Calu3 (cell line): ENCODE measurements around the gene DDX51. TPM values are rescaled to one million over a fixed set of nuclear protein-coding genes. Genes with fewer than 3 reads are reported as not detected.

Source experiments
- BruUV-seq: library from RNA; stranded (reverse); fragments of 400-500 nt; replicated peaks from 2 replicates; lab custom pipeline; 2021; lab: Mats Ljungman, UMichigan
- CTCF ChIA-PET: fragments of 300-600 bp; sonication (Branson Sonifier 250); formaldehyde crosslinking; loops from one replicate; lab custom pipeline; 2022; ENCODE audit warnings: antibody characterized with exemption; lab: Charles Lee
- DNase-seq: peaks from one replicate; pipeline ENCODE4 v3.0.0; 2022
- H3K27ac Mint-ChIP-seq: one replicate; pipeline ENCODE4 v1.8.0; 2022; ENCODE audit warnings: mixed read lengths; ENCODE audit not compliant: unreplicated experiment
- H3K27me3 Mint-ChIP-seq: one replicate; pipeline ENCODE4 v1.8.0; 2022; ENCODE audit warnings: mixed read lengths; ENCODE audit not compliant: unreplicated experiment
- H3K36me3 Mint-ChIP-seq: one replicate; pipeline ENCODE4 v1.8.0; 2022; ENCODE audit warnings: mild to moderate bottlenecking, moderate library complexity, mixed read lengths; ENCODE audit not compliant: insufficient read depth, unreplicated experiment
- H3K4me1 Mint-ChIP-seq: one replicate; pipeline ENCODE4 v1.8.0; 2022; ENCODE audit warnings: mild to moderate bottlenecking, low read depth, mixed read lengths; ENCODE audit not compliant: unreplicated experiment
- H3K4me3 Mint-ChIP-seq: one replicate; pipeline ENCODE4 v1.8.0; 2022; ENCODE audit warnings: mild to moderate bottlenecking, low read depth, moderate library complexity, mixed read lengths; ENCODE audit not compliant: unreplicated experiment
- H3K9me3 Mint-ChIP-seq: one replicate; pipeline ENCODE4 v1.8.0; 2022; ENCODE audit warnings: low read depth, mixed read lengths; ENCODE audit not compliant: unreplicated experiment
- CTCF ChIP-seq: fragments of 200-600 bp; IDR thresholded peaks from one replicate; pipeline ENCODE4 v1.8.0; 2022; ENCODE audit warnings: antibody characterized with exemption; ENCODE audit not compliant: unreplicated experiment
- intact Hi-C: fragments of 100-400 bp; cut with micrococcal nuclease; formaldehyde crosslinking; loops from one replicate; pipeline ENCODE4 v1.10.0; 2022; ENCODE audit not compliant: unreplicated experiment
- total RNA-seq: library from RNA; stranded (reverse); gene quantifications from 2 replicates; pipeline ENCODE4 v1.2.3, GENCODE V29; 2022

DDX51 gene
- total RNA-seq, 1 experiment from 2014 or later = 46.3 TPM

GRCh38 chr12:132155771-132156572, 11.9 kb upstream of the DDX51 start:
- Mint-ChIP-seq H3K27me3 (peaks cover 13% of the 10 kb centered on the region), H3K27ac (no peak overlapping the region), H3K36me3 (peaks cover 9% of the 10 kb centered on the region), H3K9me3 (no peaks in the 10 kb centered on the region), H3K4me3 (no peak overlapping the region), H3K4me1 (peaks cover 7% of the 10 kb centered on the region)
- no TSS peak for BruUV-seq
- intact Hi-C loops = loop anchor here (2.0 kb wide), 2 partner anchors 63 to 259 kb away; no protein-coding TSS in a partner anchor
- TF ChIP-seq CTCF = no peak
- DNase-seq = no peak
- CTCF ChIA-PET = no interaction called here

GRCh38 chr12:132154941-132155770, 11.0 kb upstream of the DDX51 start:
- no peak for DNase-seq
- Mint-ChIP-seq H3K27me3 (peaks cover 6% of the 10 kb centered on the region), H3K36me3 (peaks cover 9% of the 10 kb centered on the region), H3K9me3 (no peaks in the 10 kb centered on the region), H3K4me1 (peaks cover 6% of the 10 kb centered on the region), H3K4me3 (no peak overlapping the region), H3K27ac (no peak overlapping the region)
- no TSS peak for BruUV-seq
- TF ChIP-seq CTCF = no peak
- intact Hi-C loops = loop anchor here (2.0 to 5.0 kb wide), 3 partner anchors 64 to 462 kb away; partner anchors contain the start of gene P2RX2
- CTCF ChIA-PET = interaction anchor here (2.9 kb wide), 1 partner anchor 260 kb away, joined by 96 read pairs; no protein-coding TSS in a partner anchor

DNA sequence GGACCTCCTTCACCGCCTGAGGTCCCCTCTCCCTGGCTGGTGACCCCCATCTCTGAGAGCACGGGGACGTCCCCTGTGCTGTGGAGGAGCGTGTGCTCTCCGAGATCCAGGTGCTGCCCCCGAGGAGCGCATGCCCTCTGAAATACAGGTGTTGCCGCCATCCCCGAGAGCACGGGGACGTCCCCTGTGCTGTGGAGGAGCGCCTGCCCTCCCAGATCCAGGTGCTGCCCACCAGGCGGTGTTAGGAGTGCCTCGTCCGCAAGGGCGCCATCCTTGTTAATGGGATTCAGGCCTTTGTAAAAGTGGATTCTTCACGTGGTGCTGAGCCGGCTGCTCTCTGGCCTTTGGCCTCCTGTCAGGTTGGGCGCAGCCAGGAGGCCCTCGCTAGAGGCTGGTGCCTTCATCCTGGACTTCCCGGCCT, 10.2 kb upstream of the DDX51 start:
- BruUV-seq = no TSS peak
- Mint-ChIP-seq H3K4me3 (peak overlapping the region; percentile 50), H3K27me3 (no peaks in the 10 kb centered on the region), H3K27ac (no peak overlapping the region), H3K36me3 (peaks cover 9% of the 10 kb centered on the region), H3K9me3 (no peaks in the 10 kb centered on the region), H3K4me1 (no peaks in the 10 kb centered on the region)
- no peak for DNase-seq
- TF ChIP-seq CTCF = no peak
- CTCF ChIA-PET = interaction anchor here (0.9 to 2.9 kb wide), 10 partner anchors 8 to 460 kb away, joined by 3 to 96 read pairs (median 5); no protein-coding TSS in a partner anchor
- intact Hi-C loops = loop anchor here (2.0 to 5.0 kb wide), 3 partner anchors 64 to 463 kb away; partner anchors contain the start of gene P2RX2
